GM12878 (cell line): ENCODE data around the gene ZKSCAN2. TPM values are rescaled to one million over a fixed set of nuclear protein-coding genes. Genes with fewer than 3 reads are reported as not detected.

ENCODE experiments used
- ATAC-seq: fragments of 200-7000 bp; cut with Tn5 transposase; 3 replicates; pipeline ENCODE4 v1.9.1; 2020; ENCODE audit warnings: mild to moderate bottlenecking, moderate library complexity
- BruUV-seq: library from RNA; stranded (reverse); fragments of 400-500 nt; replicated peaks from 2 replicates; lab custom pipeline; 2021; lab: Mats Ljungman, UMichigan
- CTCF ChIA-PET: fragments of 300-600 bp; sonication (Branson Sonifier 250); formaldehyde crosslinking; extraction: SDS; loops from one replicate; lab custom pipeline; 2021; ENCODE audit warnings: inconsistent platforms; lab: Yijun Ruan, JAX
- POLR2A ChIA-PET: fragments of 350-600 bp; formaldehyde crosslinking; extraction: SDS; loops from one replicate; lab custom pipeline; 2021; ENCODE audit warnings: inconsistent platforms; lab: Charles Lee
- RAD21 ChIA-PET: fragments of 300-600 bp; sonication (Branson Sonifier 250); formaldehyde crosslinking; loops from one replicate; lab custom pipeline; 2023; ENCODE audit warnings: antibody characterized with exemption; ENCODE audit not compliant: unreplicated experiment; lab: Charles Lee
- SMC1A ChIA-PET: fragments of 300-600 bp; sonication (Branson Sonifier 250); formaldehyde crosslinking; loops from one replicate; lab custom pipeline; 2023; ENCODE audit not compliant: unreplicated experiment, uncharacterized antibody; lab: Charles Lee
- DNase-seq: peaks from one replicate; pipeline ENCODE4 v3.0.0-alpha.2; 2011; ENCODE audit warnings: low read depth, low spot score
- FAIRE-seq: peaks from 3 replicates; lab custom pipeline; 2011; peaks lifted over from hg19 to GRCh38; lab: Jason Lieb, UNC
- H2AFZ ChIP-seq: 2 replicates; pipeline ENCODE4 v1.6.0; 2011; ENCODE audit warnings: low read depth, low read length, control low read depth; ENCODE audit not compliant: control insufficient read depth
- H3K27ac ChIP-seq: 2 replicates; pipeline ENCODE4 v1.5.1; 2011; ENCODE audit warnings: control low read depth; ENCODE audit not compliant: control insufficient read depth, insufficient read depth
- H3K27me3 ChIP-seq, 2 experiments: replicated peaks in 1 of 2; 2 replicates each; pipeline versions ENCODE4 v1.6.0 to v1.6.1; 2011; ENCODE audit warnings: low read length in 1 of 2; ENCODE audit not compliant: control insufficient read depth in 2 of 2, insufficient read depth in 2 of 2
- H3K36me3 ChIP-seq, 2 experiments: 2 replicates each; pipeline ENCODE4 v1.5.1; 2011; ENCODE audit warnings: low read length in 1 of 2; ENCODE audit not compliant: control insufficient read depth in 2 of 2, insufficient read depth in 2 of 2
- H3K4me1 ChIP-seq: 2 replicates; pipeline ENCODE4 v1.6.1; 2011; ENCODE audit warnings: mild to moderate bottlenecking, low read length, moderate library complexity, mixed read lengths; ENCODE audit not compliant: control insufficient read depth, insufficient read depth
- H3K4me2 ChIP-seq: 2 replicates; pipeline ENCODE4 v1.6.0; 2011; ENCODE audit warnings: control low read depth; ENCODE audit not compliant: control insufficient read depth, insufficient read depth
- H3K4me3 ChIP-seq: fragments of 200-600 bp; sonication (generic); 2 replicates; pipeline ENCODE4 v1.5.1; 2016
- H3K79me2 ChIP-seq: 2 replicates; pipeline ENCODE4 v1.6.0; 2011; ENCODE audit warnings: low read length; ENCODE audit not compliant: control insufficient read depth, insufficient read depth
- H3K9ac ChIP-seq: 2 replicates; pipeline ENCODE4 v1.8.0; 2011; ENCODE audit warnings: low read length, control low read depth, mixed read lengths; ENCODE audit not compliant: control insufficient read depth, insufficient read depth
- H3K9me3 ChIP-seq: replicated peaks from 3 replicates; pipeline ENCODE4 v1.5.1; 2011; ENCODE audit warnings: mild to moderate bottlenecking, low read length; ENCODE audit not compliant: control insufficient read depth, insufficient read depth
- H4K20me1 ChIP-seq: 2 replicates; pipeline ENCODE4 v1.6.0; 2011; ENCODE audit not compliant: control insufficient read depth, insufficient read depth
- ATF7 ChIP-seq: fragments of 450-650 bp; IDR thresholded peaks from 2 replicates; pipeline ENCODE4 v1.6.1; 2016; ENCODE audit warnings: low read depth, mild to moderate bottlenecking
- EZH2 ChIP-seq: IDR thresholded peaks from 2 replicates; pipeline ENCODE4 v1.6.1; 2012; ENCODE audit warnings: low read depth, mild to moderate bottlenecking, control low read depth, inconsistent platforms, low read length, borderline replicate concordance; ENCODE audit not compliant: control insufficient read depth
- IKZF1 ChIP-seq: fragments of 450-650 bp; conservative IDR thresholded peaks from 2 replicates; pipeline ENCODE4 v1.6.1; 2017; ENCODE audit warnings: antibody characterized with exemption, mild to moderate bottlenecking
- NR2C1 ChIP-seq: fragments of 450-650 bp; IDR thresholded peaks from 2 replicates; pipeline ENCODE4 v1.6.1; 2017; ENCODE audit warnings: antibody characterized with exemption, mild to moderate bottlenecking, moderate library complexity
- NR2F1 ChIP-seq: fragments of 450-650 bp; conservative IDR thresholded peaks from 2 replicates; pipeline ENCODE4 v1.6.1; 2017; ENCODE audit warnings: mild to moderate bottlenecking
- USF1 ChIP-seq: IDR thresholded peaks from 2 replicates; pipeline ENCODE4 v1.6.1; 2011; ENCODE audit warnings: borderline replicate concordance, low read depth, mild to moderate bottlenecking, moderate library complexity, mixed read lengths, low read length; ENCODE audit not compliant: insufficient read depth; ENCODE audit errors: extremely low read length
- ZBED1 ChIP-seq: IDR thresholded peaks from 2 replicates; pipeline ENCODE4 v1.6.1; 2016; ENCODE audit warnings: borderline replicate concordance
- ZNF384 ChIP-seq: IDR thresholded peaks from 2 replicates; pipeline ENCODE4 v1.6.1; 2012; ENCODE audit warnings: low read depth, mild to moderate bottlenecking, low read length, improper control_type of control experiment, borderline replicate concordance
- WGBS: methylation state at CpG from one replicate; pipeline ENCODE4 v1.1.6; 2016; ENCODE audit warnings: low lambda C conversion rate; ENCODE audit not compliant: insufficient replicate concordance, insufficient coverage; ENCODE audit errors: missing lambda C conversion rate; 5-methylcytosine and 5-hydroxymethylcytosine counted together
- in situ Hi-C: fragments of 300-500 bp; cut with MboI; formaldehyde crosslinking; loops from 9 replicates; pipeline ENCODE4 v1.14.3; 2018; ENCODE audit warnings: mixed read lengths
- intact Hi-C: fragments of 100-400 bp; cut with micrococcal nuclease; formaldehyde crosslinking; loops from one replicate; pipeline ENCODE4 v1.14.2; 2022; ENCODE audit not compliant: unreplicated experiment
- polyA plus RNA-seq, 11 experiments: library from polyadenylated mRNA; depleted of rRNA in 4 of 11; unstranded in 6 of 11; stranded (reverse) in 5 of 11; fragments of >200 nt; fragmentation: Nextera tagmentation in 4 of 11; fragmentation: Illumina TruSeq in 1 of 11; extraction: Ambion mirVana in 4 of 11; extraction: Trizol in 1 of 11; gene quantifications; 1 replicate in 1 of 11; 2 replicates in 10 of 11; pipeline versions ENCODE4 v1.2.1 to v1.2.3, GENCODE V29; 2011 to 2016; ENCODE audit warnings: inconsistent platforms in 2 of 11, missing spikeins in 2 of 11, low read depth in 1 of 11
- total RNA-seq, 4 experiments: library from RNA; depleted of rRNA in 3 of 4; stranded (reverse); fragments of >200 nt in 3 of 4; fragmentation: Illumina TruSeq in 1 of 4; extraction: Trizol in 1 of 4; gene quantifications; 2 replicates each; pipeline versions ENCODE4 v1.2.1 to v1.2.3, GENCODE V29; 2013 to 2021
- TF ChIP-seq, protein P1 (sequence below): IDR thresholded peaks from 2 replicates; pipeline ENCODE4 v1.6.1; 2011; ENCODE audit warnings: mild to moderate bottlenecking, low read depth, low read length, moderate library complexity; ENCODE audit not compliant: insufficient replicate concordance

The ZKSCAN2 gene
- total and polyA plus RNA-seq, 10 of the 15 experiments (the other 5 are each of a cell fraction or from before 2014, with no cell fraction given): 0.75 to 6.6 (median 2.9) TPM

DNA sequence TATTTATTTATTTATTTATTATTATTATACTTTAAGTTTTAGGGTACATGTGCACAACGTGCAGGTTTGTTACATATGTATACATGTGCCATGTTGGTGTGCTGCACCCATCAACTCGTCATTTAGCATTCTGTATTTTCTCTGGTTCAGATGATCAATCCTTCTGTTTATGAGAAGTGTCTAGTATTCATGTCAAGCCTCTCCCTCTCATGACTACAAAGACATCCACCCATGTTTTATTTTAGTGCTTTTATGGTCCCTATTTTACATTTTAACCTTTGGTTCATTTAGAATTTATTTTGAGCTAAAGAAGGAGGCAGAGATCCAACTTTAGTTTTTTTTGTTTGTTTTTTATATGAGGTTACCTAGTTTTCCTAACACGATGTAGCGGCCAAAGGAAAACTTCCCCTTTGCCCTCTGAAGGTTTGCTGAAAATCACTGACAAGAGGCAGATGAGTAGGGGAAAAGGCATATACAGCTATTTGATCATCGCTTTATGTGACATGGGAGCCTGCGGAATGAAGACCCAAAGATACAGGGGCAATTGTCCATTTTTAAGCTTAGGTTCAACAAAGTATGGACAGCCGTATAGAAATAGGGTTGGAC, 63.3 kb downstream of the ZKSCAN2 start (continued):
- no peak for TF ChIP-seq USF1
- no peak for TF ChIP-seq ATF7
- no peak for TF ChIP-seq NR2F1
- no peak for TF ChIP-seq EZH2

DNA sequence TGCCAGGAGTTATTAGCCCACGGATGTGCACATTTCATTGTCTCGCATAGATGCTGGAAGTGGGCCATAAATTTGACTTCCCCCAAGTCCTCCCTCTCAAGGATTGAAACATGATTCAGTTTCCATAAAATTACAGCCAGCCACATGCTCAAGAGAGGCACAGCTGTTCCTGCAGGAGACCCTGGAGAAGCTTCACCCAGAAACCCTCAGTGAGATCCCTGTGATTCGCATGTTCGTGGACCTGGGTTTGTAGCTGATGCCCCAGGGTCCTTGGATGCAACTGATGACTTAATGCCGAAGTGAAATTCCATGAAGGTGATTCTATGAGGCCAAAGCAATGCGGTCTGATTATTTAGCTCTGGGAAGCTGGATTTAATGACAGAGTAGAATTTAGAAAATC, 65.5 kb downstream of the ZKSCAN2 start:
- ChIA-PET POLR2A (no interaction called here), CTCF (interaction anchor here (0.7 kb wide), 1 partner anchor 256 kb away, joined by 3 read pairs; no protein-coding TSS in a partner anchor), SMC1A (no interaction called here), RAD21 (no interaction called here)
- FAIRE-seq (no peak), ATAC-seq (no peak), DNase-seq (no peak)
- Histone ChIP-seq H3K9me3 (no peaks in the 10 kb centered on the region), H3K27ac (no peak overlapping the region), H3K9ac (no peak overlapping the region), H4K20me1 (no peaks in the 10 kb centered on the region), H2AFZ (no peak overlapping the region), H3K79me2 (no peaks in the 10 kb centered on the region), H3K4me2 (no peak overlapping the region), H3K4me3 (no peak overlapping the region), H3K4me1 (no peaks in the 10 kb centered on the region), H3K36me3 (no peaks in the 10 kb centered on the region), H3K27me3 (no peaks in the 10 kb centered on the region)
- 67% methylated on average over 6 of the region's 6 CpGs for WGBS
- BruUV-seq: no TSS peak
- in situ Hi-C loops: no loop called here
- TF ChIP-seq ZBED1 (no peak), ZNF384 (no peak), NR2C1 (no peak), IKZF1 (no peak), EZH2 (no peak)
- TF ChIP-seq, protein P1, sequence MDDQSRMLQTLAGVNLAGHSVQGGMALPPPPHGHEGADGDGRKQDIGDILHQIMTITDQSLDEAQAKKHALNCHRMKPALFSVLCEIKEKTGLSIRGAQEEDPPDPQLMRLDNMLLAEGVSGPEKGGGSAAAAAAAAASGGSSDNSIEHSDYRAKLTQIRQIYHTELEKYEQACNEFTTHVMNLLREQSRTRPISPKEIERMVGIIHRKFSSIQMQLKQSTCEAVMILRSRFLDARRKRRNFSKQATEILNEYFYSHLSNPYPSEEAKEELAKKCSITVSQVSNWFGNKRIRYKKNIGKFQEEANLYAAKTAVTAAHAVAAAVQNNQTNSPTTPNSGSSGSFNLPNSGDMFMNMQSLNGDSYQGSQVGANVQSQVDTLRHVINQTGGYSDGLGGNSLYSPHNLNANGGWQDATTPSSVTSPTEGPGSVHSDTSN: no peak
- intact Hi-C loops: no loop called here
